Measurements from ENCODE around the gene NSUN7.

NSUN7 gene

DNA sequence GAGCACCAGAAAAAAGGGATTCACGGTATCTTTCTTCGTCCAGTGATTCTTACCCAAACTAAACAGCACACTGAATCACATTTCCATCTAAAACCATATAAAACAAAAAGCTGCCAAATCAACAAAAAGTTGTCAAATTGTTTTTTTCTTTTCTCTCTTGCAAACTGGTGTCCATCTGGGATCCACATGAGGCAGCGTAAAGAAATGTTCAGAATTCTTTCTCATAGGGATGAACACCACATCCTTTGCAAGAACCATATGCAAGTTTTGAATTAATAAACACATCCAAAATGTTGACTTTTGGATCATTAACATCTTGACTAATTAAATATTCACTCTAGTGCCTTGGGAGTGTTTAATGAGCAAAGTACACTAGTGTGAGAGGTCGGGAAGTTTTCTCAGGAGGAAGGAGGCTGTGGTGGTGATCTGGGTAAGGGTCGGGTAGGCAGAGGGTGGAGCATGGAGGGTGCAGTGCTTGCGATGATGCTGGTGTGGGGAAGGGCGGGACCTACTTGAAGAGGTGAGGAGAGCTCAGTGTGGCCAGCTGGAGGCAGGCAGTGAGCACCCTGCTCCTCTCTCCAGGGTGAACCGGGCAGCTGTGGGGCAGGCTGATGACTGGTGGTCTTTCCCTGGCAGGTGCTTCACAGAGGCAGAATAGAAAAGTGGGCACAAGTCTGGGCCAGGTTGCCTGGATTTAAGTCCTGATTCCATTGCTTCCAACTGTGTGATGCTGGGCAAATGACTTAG, 72.8 kb downstream of the NSUN7 start:
- no peak overlapping the region for H3K27ac Mint-ChIP-seq
- H3K4me3 Mint-ChIP-seq: no peak overlapping the region
- no peaks in the 10 kb centered on the region for H3K9me3 Mint-ChIP-seq
- H3K4me1 Mint-ChIP-seq (ENCODE audit: low read depth): peaks cover 1% of the 10 kb centered on the region
- no peaks in the 10 kb centered on the region for H3K36me3 Mint-ChIP-seq (ENCODE audit: low read depth)
- no peaks in the 10 kb centered on the region for H3K27me3 Mint-ChIP-seq

DNA sequence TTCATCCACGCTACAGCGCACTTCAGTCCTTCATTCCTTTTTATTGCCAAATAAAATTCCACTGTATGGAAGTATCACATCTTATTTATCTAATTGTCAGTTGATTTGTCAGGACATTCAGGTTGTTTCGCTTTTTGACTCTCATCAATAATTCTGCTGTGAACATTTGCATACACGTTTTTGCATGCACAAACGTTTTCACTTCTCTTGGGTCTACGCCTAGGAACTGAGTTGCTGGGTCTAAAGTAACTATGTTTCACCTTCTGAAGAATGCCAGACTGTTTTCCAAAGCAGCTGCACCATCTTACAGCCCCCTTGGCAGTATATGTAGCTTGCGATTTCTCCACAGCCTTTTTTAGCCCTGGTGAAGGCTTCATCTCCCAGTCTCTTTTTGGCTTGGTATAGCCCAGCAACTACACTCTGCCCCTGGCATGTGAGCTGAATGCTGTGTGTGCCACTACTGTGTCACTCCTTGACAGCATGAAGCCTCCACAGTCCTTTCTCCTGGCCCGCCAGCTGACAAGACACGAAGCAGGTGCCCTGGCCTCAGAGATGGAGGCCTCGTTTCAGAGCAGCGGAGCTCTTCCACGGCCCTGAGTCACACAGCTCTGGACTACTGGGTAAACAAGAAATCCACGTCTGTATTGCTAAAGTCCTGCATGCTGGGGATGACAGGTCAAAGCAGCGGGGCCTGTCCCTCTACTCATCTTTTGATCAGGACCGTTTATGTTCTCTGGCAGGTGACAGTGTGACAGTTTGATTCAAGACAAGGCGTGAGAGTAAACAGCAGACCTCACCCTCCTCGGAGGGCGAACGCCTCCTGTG, 75.5 kb downstream of the NSUN7 start:
- H3K4me3 Mint-ChIP-seq: no peak overlapping the region
- H3K4me1 Mint-ChIP-seq (ENCODE audit: low read depth): peaks cover 9% of the 10 kb centered on the region
- H3K27ac Mint-ChIP-seq: no peak overlapping the region
- peaks cover 5% of the 10 kb centered on the region for H3K36me3 Mint-ChIP-seq (ENCODE audit: low read depth)
- no peaks in the 10 kb centered on the region for H3K27me3 Mint-ChIP-seq
- H3K9me3 Mint-ChIP-seq: peaks cover 5% of the 10 kb centered on the region

DNA sequence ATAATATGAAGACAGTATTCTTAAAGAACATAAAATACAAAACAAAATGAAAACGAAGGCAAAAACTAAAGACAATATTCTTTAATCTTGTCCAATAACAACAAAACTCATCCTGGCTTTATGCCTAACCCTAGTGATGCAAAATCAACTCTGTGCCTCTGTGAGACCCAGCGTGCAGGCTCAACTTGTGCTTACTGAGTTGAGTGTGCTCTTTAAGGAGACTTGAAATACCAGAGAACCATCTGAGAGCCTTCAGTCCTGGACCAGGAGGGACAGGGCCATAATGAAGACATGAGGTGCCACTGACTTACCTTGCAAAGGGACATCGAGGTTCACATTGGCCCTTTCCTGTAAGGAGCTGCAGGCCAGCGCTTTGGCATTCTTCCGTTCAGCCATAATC, 77.1 kb downstream of the NSUN7 start:
- H3K27me3 Mint-ChIP-seq: no peaks in the 10 kb centered on the region
- H3K27ac Mint-ChIP-seq: no peak overlapping the region
- peaks cover 9% of the 10 kb centered on the region for H3K4me1 Mint-ChIP-seq (ENCODE audit: low read depth)
- peaks cover 5% of the 10 kb centered on the region for H3K9me3 Mint-ChIP-seq
- peaks cover 5% of the 10 kb centered on the region for H3K36me3 Mint-ChIP-seq (ENCODE audit: low read depth)
- no peak overlapping the region for H3K4me3 Mint-ChIP-seq

DNA sequence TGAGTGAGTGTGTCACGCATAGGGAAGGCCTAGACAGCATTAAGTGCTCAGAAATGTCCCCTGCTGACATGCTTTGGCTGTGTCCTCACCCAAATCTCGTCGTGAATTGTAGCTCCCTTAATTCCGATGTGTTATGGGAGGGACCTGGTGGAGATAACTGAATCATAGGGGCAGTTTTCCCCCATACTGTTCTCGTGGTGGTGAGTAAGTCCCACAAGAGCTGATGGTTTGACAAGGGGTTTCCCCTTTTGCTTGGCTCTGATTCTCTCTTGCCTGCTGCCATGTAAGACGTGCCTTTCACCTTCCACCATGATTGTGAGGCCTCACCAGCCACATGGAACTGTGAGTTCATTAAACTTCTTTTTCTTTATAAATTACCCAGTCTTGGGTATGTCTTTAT, 78.0 kb downstream of the NSUN7 start:
- H3K9me3 Mint-ChIP-seq: peaks cover 5% of the 10 kb centered on the region
- peaks cover 9% of the 10 kb centered on the region for H3K4me1 Mint-ChIP-seq (ENCODE audit: low read depth)
- H3K36me3 Mint-ChIP-seq (ENCODE audit: low read depth): peaks cover 5% of the 10 kb centered on the region
- H3K27me3 Mint-ChIP-seq: no peaks in the 10 kb centered on the region
- H3K27ac Mint-ChIP-seq: no peak overlapping the region
- no peak overlapping the region for H3K4me3 Mint-ChIP-seq

DNA sequence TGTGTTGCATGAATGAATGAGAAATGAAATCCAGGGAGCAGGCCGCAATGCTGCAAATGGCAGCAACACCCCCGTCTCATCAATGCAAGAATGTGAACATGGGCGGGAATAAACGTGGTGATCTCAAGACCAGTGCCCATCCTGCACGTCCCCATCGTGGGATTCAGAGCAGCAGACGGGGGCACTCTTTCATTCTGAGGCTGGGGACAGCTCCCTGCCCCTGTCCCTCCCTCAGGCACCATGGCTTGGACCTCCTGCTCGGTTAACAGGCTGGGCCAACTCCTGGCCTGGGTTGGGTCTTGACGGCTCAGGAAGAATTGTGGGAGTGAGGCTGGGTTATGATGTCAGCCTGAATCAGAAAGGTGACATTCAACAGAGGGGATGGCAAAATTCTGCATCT, 78.9 kb downstream of the NSUN7 start:
- H3K4me1 Mint-ChIP-seq (ENCODE audit: low read depth): peaks cover 9% of the 10 kb centered on the region

DNA sequence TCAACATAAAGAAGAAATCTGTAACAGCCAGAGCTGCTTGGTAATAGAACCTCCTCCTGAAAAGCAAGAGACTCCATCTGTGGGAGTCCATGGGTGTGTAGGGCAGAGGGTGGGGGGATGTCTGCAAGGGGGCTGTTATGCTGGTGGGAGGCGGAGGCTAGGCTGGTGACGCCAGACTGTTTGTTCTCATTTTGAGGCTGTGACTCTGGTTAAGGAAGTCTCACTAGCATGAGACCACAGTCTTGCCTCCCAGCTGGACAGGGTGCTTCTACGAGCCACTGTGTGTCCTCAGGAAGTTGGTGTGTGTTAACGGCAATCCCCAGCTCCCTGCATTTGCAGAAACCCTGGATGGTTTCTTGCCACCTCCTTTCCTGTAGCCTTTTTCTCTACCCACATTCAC, 79.8 kb downstream of the NSUN7 start:
- H3K9me3 Mint-ChIP-seq: peaks cover 5% of the 10 kb centered on the region
- H3K27ac Mint-ChIP-seq: no peak overlapping the region
- no peak overlapping the region for H3K4me3 Mint-ChIP-seq
- H3K4me1 Mint-ChIP-seq (ENCODE audit: low read depth): peaks cover 9% of the 10 kb centered on the region
- no peaks in the 10 kb centered on the region for H3K27me3 Mint-ChIP-seq
- peaks cover 5% of the 10 kb centered on the region for H3K36me3 Mint-ChIP-seq (ENCODE audit: low read depth)

More for the DNA sequence above, 78.9 kb downstream of the NSUN7 start:
- Mint-ChIP-seq H3K4me3 (no peak overlapping the region), H3K36me3 (ENCODE audit: low read depth) (peaks cover 5% of the 10 kb centered on the region), H3K9me3 (peaks cover 5% of the 10 kb centered on the region), H3K27ac (no peak overlapping the region), H3K27me3 (no peaks in the 10 kb centered on the region)

DNA sequence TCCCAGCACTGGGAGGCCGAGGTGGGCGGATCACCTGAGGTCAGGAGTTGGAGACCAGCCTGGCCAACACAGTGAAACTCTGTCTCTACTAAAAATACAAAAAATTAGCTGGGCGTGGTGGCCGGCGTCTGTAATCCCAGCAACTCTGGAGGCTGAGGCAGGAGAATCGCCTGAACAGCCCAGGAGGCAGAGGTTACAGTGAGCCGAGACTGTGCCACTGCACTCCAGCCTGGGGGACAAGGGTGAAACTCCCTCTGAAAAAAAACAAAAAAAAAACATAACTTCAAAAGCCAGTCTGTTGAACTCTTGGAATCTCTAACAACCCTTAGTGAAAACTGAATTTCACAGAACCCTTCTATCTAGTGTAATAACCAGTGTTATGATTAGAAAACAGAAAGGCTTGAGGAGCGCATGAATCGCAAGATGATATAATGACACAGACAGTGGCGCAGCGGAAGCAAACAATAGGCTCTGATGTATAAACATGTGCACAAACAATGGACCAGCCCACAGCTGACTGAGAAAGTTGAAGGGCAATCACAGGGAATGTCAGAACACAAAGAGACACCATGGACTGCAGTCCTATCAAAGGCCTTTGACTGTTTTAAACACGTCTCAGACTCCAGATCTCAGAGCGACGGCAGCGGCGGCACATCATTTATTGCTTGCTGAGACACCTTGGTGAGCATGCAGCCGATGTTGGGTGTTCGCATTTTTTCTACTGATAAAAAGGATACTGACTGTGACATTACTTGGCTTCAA, 81.6 kb downstream of the NSUN7 start:
- peaks cover 5% of the 10 kb centered on the region for H3K9me3 Mint-ChIP-seq
- no peak overlapping the region for H3K27ac Mint-ChIP-seq
- peaks cover 5% of the 10 kb centered on the region for H3K36me3 Mint-ChIP-seq (ENCODE audit: low read depth)
- H3K27me3 Mint-ChIP-seq: no peaks in the 10 kb centered on the region
- H3K4me1 Mint-ChIP-seq (ENCODE audit: low read depth): peaks cover 9% of the 10 kb centered on the region
- H3K4me3 Mint-ChIP-seq: no peak overlapping the region

DNA sequence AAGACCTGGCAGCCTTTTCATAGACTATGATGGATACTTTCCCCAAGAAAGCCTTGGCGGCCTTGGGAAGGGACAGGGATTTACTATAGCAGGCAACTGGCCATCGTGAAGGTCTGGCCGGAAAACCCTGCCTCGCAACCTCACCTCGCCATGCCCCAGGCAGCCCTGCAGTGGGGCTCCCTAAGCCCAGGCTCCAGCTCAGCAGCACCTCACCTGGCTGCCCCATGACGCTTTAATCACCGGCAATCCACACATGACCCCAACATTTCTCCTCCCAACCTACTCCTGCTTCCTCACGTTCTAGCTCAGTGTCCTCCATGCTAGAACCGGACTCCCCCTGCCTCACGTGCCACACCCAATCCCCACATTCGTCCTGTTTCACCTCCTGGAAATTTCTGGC, 82.4 kb downstream of the NSUN7 start:
- Mint-ChIP-seq H3K4me1 (ENCODE audit: low read depth) (peaks cover 9% of the 10 kb centered on the region), H3K27me3 (no peaks in the 10 kb centered on the region), H3K4me3 (no peak overlapping the region), H3K9me3 (peaks cover 5% of the 10 kb centered on the region), H3K36me3 (ENCODE audit: low read depth) (peaks cover 5% of the 10 kb centered on the region), H3K27ac (no peak overlapping the region)

DNA sequence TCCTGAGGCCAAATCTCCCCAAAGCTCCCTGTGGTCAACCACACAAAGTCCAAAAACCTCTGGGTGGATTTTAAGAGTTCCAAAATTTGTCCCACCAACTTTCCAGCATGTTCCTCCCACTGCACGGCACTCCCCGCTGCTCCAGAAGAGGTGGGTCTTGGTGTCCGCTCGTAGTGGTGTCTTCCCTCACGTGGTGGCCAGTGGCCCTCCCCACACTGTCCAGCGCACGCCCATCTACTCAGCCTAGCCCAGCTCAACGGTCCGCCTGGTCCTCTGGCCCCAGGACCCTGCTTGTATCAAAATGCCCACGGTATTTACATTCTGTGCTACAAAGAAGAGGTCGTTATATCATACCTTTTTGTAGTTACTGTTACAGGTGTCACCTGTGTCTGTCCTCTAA, 83.5 kb downstream of the NSUN7 start:
- peaks cover 1% of the 10 kb centered on the region for H3K9me3 Mint-ChIP-seq
- H3K27me3 Mint-ChIP-seq: no peaks in the 10 kb centered on the region
- no peak overlapping the region for H3K27ac Mint-ChIP-seq
- H3K4me1 Mint-ChIP-seq (ENCODE audit: low read depth): peaks cover 2% of the 10 kb centered on the region
- H3K36me3 Mint-ChIP-seq (ENCODE audit: low read depth): peaks cover 1% of the 10 kb centered on the region
- H3K4me3 Mint-ChIP-seq: no peak overlapping the region

DNA sequence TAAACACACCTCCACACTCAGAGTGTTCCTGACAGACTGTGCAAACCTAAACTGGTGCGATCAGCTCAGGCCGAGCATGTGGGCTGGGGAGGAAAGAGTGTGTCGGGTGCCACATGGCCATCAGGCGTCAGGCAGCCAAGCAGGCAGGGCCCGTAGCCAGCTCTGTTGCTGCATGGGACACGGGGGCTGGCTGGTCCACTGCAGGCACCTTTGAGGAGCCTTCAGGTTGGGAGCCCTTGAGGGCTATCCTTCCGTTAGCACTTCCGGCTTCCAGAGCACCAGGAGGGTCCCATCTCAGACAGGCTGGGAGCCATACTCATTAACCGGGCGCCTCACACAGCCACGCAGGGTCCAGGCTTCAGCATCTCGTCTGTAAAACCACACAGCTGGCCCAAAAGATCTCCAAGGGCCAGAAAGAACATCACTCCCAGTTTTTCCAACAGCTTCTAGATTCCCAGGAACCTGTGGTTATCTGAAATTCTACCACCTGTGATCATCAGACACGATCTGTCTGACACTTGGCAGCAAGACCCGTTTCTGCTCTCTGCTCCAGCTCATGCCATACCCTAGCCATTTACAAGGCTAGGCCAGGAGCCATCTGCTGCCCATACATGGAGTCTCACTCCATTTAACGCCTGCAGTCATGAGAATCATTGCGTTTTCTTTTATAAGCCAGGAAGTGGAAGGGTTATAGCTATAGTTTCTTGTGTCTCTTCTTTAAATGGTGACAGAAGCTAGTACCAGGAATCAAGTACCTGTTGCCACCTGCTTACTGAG, 87.5 kb downstream of the NSUN7 start:
- Mint-ChIP-seq H3K27ac (no peak overlapping the region), H3K9me3 (no peaks in the 10 kb centered on the region)

DNA sequence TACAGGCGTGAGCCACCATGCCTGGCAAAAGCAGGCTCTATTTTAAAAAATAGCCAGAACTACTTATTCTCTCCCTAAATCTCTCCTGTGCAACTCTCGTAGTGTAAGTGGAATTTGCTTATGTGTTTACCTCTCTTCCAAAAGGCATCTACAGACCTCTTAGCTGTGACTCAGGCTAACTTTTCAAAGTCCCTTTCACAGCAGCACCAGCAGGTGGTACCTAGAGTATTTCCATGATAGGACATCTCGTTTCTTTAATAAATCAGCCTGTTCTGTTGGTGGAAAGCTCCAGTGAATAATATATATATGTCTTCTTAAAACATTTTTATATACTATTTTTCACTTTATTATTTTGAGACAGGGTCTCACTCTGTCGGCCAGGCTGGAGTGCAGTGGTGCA, 89.0 kb downstream of the NSUN7 start:
- Mint-ChIP-seq H3K9me3 (no peaks in the 10 kb centered on the region), H3K36me3 (ENCODE audit: low read depth) (no peaks in the 10 kb centered on the region), H3K27me3 (no peaks in the 10 kb centered on the region), H3K4me3 (no peak overlapping the region), H3K27ac (no peak overlapping the region), H3K4me1 (ENCODE audit: low read depth) (peaks cover 12% of the 10 kb centered on the region)

More for the DNA sequence above, 87.5 kb downstream of the NSUN7 start:
- Mint-ChIP-seq H3K4me3 (no peak overlapping the region), H3K4me1 (ENCODE audit: low read depth) (peaks cover 9% of the 10 kb centered on the region), H3K36me3 (ENCODE audit: low read depth) (no peaks in the 10 kb centered on the region), H3K27me3 (no peaks in the 10 kb centered on the region)

DNA sequence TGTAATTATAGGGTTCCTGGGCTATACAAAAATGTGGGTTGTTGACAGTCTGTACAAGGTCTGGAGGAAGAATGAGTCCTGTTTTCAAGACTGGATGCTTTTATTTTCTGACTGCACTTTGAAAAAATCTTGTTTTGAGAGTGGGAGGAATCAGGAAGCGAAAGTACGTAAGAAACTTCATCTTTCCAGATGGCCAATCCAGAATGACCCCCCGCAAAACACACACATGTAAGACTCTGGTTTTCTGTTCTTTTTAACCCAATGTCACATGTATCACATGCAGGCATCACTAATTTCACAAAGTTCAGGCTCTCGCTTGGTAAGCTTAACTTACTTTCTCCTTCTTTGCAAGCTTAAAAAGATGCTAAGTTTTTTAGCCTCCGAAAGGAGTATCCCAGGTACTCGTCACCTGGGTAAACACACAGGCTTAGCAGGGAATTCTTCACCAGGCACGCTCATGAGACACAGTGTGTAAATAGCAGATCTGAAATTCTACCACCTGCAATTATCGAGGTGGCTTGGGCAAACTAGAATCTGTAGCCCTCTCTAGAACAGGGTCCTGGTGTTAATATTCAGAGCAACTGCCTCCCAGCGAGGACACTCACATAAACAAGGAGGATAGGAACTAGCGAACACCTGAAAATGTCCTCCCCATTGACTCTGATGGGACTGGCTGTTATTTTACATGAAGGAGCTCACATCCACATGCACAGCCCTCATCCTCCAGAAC, 90.7 kb downstream of the NSUN7 start:
- H3K27ac Mint-ChIP-seq: no peak overlapping the region
- H3K4me1 Mint-ChIP-seq (ENCODE audit: low read depth): peaks cover 12% of the 10 kb centered on the region
- H3K36me3 Mint-ChIP-seq (ENCODE audit: low read depth): no peaks in the 10 kb centered on the region
- no peaks in the 10 kb centered on the region for H3K9me3 Mint-ChIP-seq
- H3K27me3 Mint-ChIP-seq: no peaks in the 10 kb centered on the region
- no peak overlapping the region for H3K4me3 Mint-ChIP-seq

DNA sequence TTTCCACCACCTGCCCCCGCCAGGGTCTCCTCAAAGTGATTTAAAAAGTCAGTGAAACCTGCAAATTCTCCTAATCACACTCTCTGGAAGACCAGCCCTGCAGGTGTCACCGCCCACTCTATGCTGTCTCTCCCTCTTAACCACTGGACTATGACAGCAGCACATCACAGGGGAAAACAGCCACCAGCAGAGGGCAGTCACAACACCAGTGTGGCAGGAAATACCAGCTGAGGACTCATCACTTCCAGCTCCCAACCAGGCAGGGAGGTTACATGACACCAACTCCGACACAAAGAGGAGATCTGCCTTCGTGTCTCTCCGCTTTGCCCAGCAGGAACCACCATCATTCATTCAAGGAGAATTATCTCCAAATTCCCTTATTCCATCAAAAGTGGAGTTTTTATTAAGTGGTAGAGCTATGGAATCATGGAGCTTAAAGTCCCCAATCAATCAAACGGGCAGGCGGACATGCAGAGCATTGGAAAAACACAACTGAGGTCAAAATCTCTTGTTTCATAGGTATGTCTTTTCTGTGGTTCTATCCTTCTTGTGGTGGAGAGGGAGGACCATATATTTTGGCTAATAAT, 91.3 kb downstream of the NSUN7 start:
- peaks cover 12% of the 10 kb centered on the region for H3K4me1 Mint-ChIP-seq (ENCODE audit: low read depth)
- H3K27ac Mint-ChIP-seq: no peak overlapping the region
- no peaks in the 10 kb centered on the region for H3K36me3 Mint-ChIP-seq (ENCODE audit: low read depth)
- no peaks in the 10 kb centered on the region for H3K9me3 Mint-ChIP-seq
- H3K27me3 Mint-ChIP-seq: no peaks in the 10 kb centered on the region
- H3K4me3 Mint-ChIP-seq: no peak overlapping the region

DNA sequence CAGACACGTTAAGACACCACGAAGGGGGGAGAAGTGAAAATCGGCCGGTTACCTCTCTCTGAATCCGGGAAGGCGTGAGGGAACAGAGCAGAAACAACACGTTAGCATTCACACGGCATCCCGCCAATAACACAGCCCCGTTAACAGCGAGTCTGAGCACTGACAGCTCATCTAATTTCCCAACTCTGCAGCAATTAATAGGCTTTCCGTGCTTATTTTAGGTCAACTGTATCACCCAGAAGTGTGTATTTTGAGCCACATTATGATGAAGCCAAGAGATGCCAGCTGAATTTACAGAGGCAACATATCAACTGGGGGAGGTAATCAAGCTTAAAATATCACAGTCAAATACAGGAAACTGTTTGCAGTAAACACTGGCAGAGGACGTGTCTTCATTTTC, 92.6 kb downstream of the NSUN7 start:
- Mint-ChIP-seq H3K9me3 (no peaks in the 10 kb centered on the region), H3K27ac (no peak overlapping the region), H3K4me3 (no peak overlapping the region), H3K36me3 (ENCODE audit: low read depth) (no peaks in the 10 kb centered on the region), H3K27me3 (no peaks in the 10 kb centered on the region), H3K4me1 (ENCODE audit: low read depth) (peaks cover 12% of the 10 kb centered on the region)

All from stimulated activated naive CD8-positive, alpha-beta T cell treated with anti-CD3 and anti-CD28 coated beads, Interleukin-15, Interleukin-2, amounts not matched to agents 100 ng/mL and 50 ng/mL, for 24 hours (primary cell).